H1 (cell line): Measurements from ENCODE around the gene MAGI1.

ENCODE experiments used
- CBX5 ChIP-seq: fragments of 300-800, 300-1000 bp; sonication (generic); IDR thresholded peaks from 2 replicates; pipeline ENCODE4 v1.7.1; 2016; ENCODE audit warnings: antibody characterized with exemption, low read length, low read depth
- CEBPB ChIP-seq: IDR thresholded peaks from 2 replicates; pipeline ENCODE4 v1.6.1; 2012; ENCODE audit warnings: low read depth, low read length
- CREB1 ChIP-seq: IDR thresholded peaks from 2 replicates; pipeline ENCODE4 v1.6.1; 2012; ENCODE audit warnings: inconsistent platforms
- CTCF ChIP-seq, 3 experiments: IDR thresholded peaks; 1 replicate in 2 of 3; 2 replicates in 1 of 3; pipeline versions ENCODE4 v1.5.1 to v1.6.1; 2011; ENCODE audit warnings: low read length in 3 of 3, mild to moderate bottlenecking in 3 of 3, inconsistent platforms in 2 of 3, low read depth in 1 of 3, moderate library complexity in 1 of 3; ENCODE audit not compliant: insufficient read depth in 1 of 3; ENCODE audit errors: control extremely low read depth in 1 of 3
- EP300 ChIP-seq, 2 experiments: IDR thresholded peaks; 1 replicate in 1 of 2; 2 replicates in 1 of 2; pipeline ENCODE4 v1.6.1; 2011 to 2012; ENCODE audit warnings: low read depth in 2 of 2, low read length in 2 of 2, mild to moderate bottlenecking in 2 of 2, borderline replicate concordance in 1 of 2, inconsistent platforms in 1 of 2, moderate library complexity in 1 of 2
- HDAC2 ChIP-seq, 2 experiments: fragments of 300-600 bp in 1 of 2; sonication (generic) in 1 of 2; IDR thresholded peaks; 2 replicates each; pipeline ENCODE4 v1.6.1; 2011 to 2012; ENCODE audit warnings: low read depth in 2 of 2, low read length in 2 of 2, mild to moderate bottlenecking in 2 of 2, moderate library complexity in 2 of 2, borderline replicate concordance in 1 of 2, inconsistent platforms in 1 of 2
- MAFK ChIP-seq: IDR thresholded peaks from 2 replicates; pipeline ENCODE4 v1.6.1; 2012; ENCODE audit warnings: low read depth, mild to moderate bottlenecking, improper control_type of control experiment, low read length
- POLR2A ChIP-seq, 2 experiments: IDR thresholded peaks; 1 replicate in 1 of 2; 2 replicates in 1 of 2; pipeline ENCODE4 v1.6.1; 2011; ENCODE audit warnings: low read depth in 2 of 2, low read length in 2 of 2, mild to moderate bottlenecking in 2 of 2; ENCODE audit errors: control extremely low read depth in 1 of 2
- RAD21 ChIP-seq, 2 experiments: IDR thresholded peaks in 1 of 2; conservative IDR thresholded peaks in 1 of 2; 2 replicates each; pipeline ENCODE4 v1.6.1; 2011; ENCODE audit warnings: low read depth in 2 of 2, low read length in 2 of 2, improper control_type of control experiment in 1 of 2, inconsistent platforms in 1 of 2, mild to moderate bottlenecking in 1 of 2, moderate library complexity in 1 of 2
- RXRA ChIP-seq: IDR thresholded peaks from 2 replicates; pipeline ENCODE4 v1.6.1; 2011; ENCODE audit warnings: low read depth, mild to moderate bottlenecking, low read length, moderate library complexity; ENCODE audit not compliant: insufficient read depth
- ZNF274 ChIP-seq: IDR thresholded peaks from 2 replicates; pipeline ENCODE4 v1.7.0; 2012; ENCODE audit warnings: low read length, borderline replicate concordance; ENCODE audit errors: extremely low read depth

DNA sequence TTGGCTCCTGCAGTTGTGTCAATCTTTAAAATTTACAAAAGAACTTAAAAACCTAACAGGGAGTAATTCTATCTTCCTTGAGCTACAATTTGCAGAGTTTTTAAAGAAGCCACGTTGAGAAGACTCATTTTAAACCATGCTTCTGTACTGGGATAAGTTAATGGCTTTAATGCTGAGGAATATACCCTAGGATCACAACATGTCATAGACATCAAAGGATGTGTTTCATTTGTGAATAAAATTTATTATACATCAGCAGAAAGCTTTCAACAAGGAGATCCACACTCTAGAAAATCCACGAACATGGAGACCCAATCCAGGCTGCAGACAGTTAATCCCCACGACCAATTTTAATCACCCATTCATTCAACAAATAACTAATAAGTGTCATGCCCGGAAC lies 297.2 kb downstream of the MAGI1 start:
- TF ChIP-seq CTCF (IDR thresholded peaks at IDR 0.05; ENCODE audit: control extremely low read depth in 1 of 3, insufficient read depth in 1 of 3, low read depth in 1 of 3, low read length in 3 of 3) (no peak), RXRA (no peak), RAD21 (IDR thresholded peaks at IDR 0.05 in 1 of 2, conservative IDR thresholded peaks at IDR 0.05 in 1 of 2; ENCODE audit: low read depth in 2 of 2, low read length in 2 of 2) (no peak), MAFK (no peak), ZNF274 (no peak), CBX5 (no peak), HDAC2 (IDR thresholded peaks at IDR 0.05; ENCODE audit: borderline replicate concordance in 1 of 2, low read depth in 2 of 2, low read length in 2 of 2) (no peak), CREB1 (no peak), POLR2A (IDR thresholded peaks at IDR 0.05; ENCODE audit: control extremely low read depth in 1 of 2, low read depth in 2 of 2, low read length in 2 of 2) (no peak), EP300 (IDR thresholded peaks at IDR 0.05; ENCODE audit: borderline replicate concordance in 1 of 2, low read depth in 2 of 2, low read length in 2 of 2) (no peak), CEBPB (no peak)
